ENCODE results near the gene TSPAN10. TPM values are rescaled to one million over a fixed set of nuclear protein-coding genes. Genes with fewer than 3 reads are reported as not detected.

Gene TSPAN10
- total RNA-seq, 2 experiments from 2014 or later = 0.38 to 0.43 TPM

GRCh38 chr17:81641825-81642489, 5.0 kb downstream of the TSPAN10 start:
- ChIA-PET CTCF (no interaction called here), POLR2A (no interaction called here)
- Mint-ChIP-seq H3K4me3 (no peak overlapping the region), H3K27me3 (peaks cover 3% of the 10 kb centered on the region), H3K36me3 (ENCODE audit: low read depth) (no peaks in the 10 kb centered on the region), H3K4me1 (peaks cover 4% of the 10 kb centered on the region), H3K9me3 (no peaks in the 10 kb centered on the region), H3K27ac (no peak overlapping the region)
- DNase-seq = no peak

GRCh38 chr17:81644496-81644895, 7.5 kb downstream of the TSPAN10 start:
- Mint-ChIP-seq H3K9me3 (no peaks in the 10 kb centered on the region), H3K27me3 (peaks cover 18% of the 10 kb centered on the region), H3K27ac (no peak overlapping the region), H3K36me3 (ENCODE audit: low read depth) (no peaks in the 10 kb centered on the region), H3K4me3 (no peak overlapping the region), H3K4me1 (no peaks in the 10 kb centered on the region)
- ChIA-PET CTCF (no interaction called here), POLR2A (no interaction called here)
- no peak for DNase-seq

- Mint-ChIP-seq H3K27ac (no peak overlapping the region), H3K4me3 (no peak overlapping the region), H3K4me1 (no peaks in the 10 kb centered on the region), H3K36me3 (ENCODE audit: low read depth) (no peaks in the 10 kb centered on the region), H3K9me3 (no peaks in the 10 kb centered on the region), H3K27me3 (peaks cover 18% of the 10 kb centered on the region)
- DNase-seq = no peak
- POLR2A ChIA-PET = no interaction called here
- CTCF ChIA-PET = no interaction called here
Measured at GRCh38 chr17:81644976-81645952, 8.3 kb downstream of the TSPAN10 start.

GRCh38 chr17:81646869-81647600, 10.0 kb downstream of the TSPAN10 start:
- ChIA-PET POLR2A (interaction anchor here (0.5 to 1.1 kb wide), 3 partner anchors 10 to 20 kb away, joined by 3 read pairs; partner anchors contain the start of genes CCDC137, OXLD1 and PDE6G), CTCF (no interaction called here)
- no peak for DNase-seq
- Mint-ChIP-seq H3K27ac (no peak overlapping the region), H3K27me3 (peaks cover 19% of the 10 kb centered on the region), H3K4me3 (no peak overlapping the region), H3K9me3 (no peaks in the 10 kb centered on the region), H3K4me1 (peaks cover 3% of the 10 kb centered on the region), H3K36me3 (ENCODE audit: low read depth) (no peaks in the 10 kb centered on the region)

- Mint-ChIP-seq H3K27ac (no peak overlapping the region), H3K4me1 (peaks cover 3% of the 10 kb centered on the region), H3K4me3 (no peak overlapping the region), H3K27me3 (peaks cover 19% of the 10 kb centered on the region), H3K36me3 (ENCODE audit: low read depth) (no peaks in the 10 kb centered on the region), H3K9me3 (no peaks in the 10 kb centered on the region)
- DNase-seq = no peak
- ChIA-PET POLR2A (interaction anchor here (0.5 to 1.1 kb wide), 2 partner anchors 17 to 19 kb away, joined by 3 read pairs; partner anchors contain the start of genes CCDC137 and OXLD1), CTCF (no interaction called here)
Measured at GRCh38 chr17:81647640-81648012, 10.6 kb downstream of the TSPAN10 start.

DNA sequence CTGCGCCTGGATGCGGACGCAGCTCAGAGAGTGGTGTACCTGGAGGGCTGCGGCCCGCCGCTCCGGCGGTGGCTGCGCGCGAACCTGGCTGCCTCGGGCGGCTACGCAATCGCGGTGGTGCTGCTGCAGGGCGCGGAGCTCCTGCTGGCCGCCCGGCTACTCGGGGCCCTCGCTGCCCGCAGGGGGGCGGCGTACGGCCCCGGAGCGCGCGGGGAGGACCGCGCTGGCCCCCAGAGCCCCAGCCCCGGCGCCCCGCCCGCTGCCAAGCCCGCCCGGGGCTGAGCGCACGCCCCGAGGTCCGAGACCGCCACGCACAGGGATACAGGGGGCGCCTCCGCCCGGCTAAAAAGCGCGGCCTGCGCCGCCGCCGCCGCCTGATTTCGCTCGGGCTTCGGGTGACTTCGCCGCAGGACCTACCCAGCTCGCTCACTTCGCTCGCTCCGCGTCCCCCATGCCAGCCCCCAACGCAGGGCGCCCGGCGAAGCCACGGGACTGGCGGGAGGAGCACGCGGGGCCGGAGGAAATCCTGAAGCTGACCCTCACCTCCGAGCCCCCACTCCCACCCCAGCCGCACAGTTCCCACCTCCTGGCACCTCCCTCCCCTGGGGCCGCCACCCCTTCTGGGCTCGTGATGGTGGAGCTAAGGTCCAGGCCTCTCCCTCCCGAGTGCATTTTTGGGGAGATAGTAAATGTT, 11.2 kb downstream of the TSPAN10 start:
- POLR2A ChIA-PET = interaction anchor here (0.5 to 1.1 kb wide), 2 partner anchors 17 to 18 kb away, joined by 3 read pairs; partner anchors contain the start of genes CCDC137 and OXLD1

GRCh38 chr17:81648707-81649085, 11.7 kb downstream of the TSPAN10 start:
- ChIA-PET POLR2A (no interaction called here), CTCF (no interaction called here)
- Mint-ChIP-seq H3K4me3 (no peak overlapping the region), H3K27ac (no peak overlapping the region), H3K4me1 (peaks cover 11% of the 10 kb centered on the region), H3K36me3 (ENCODE audit: low read depth) (no peaks in the 10 kb centered on the region), H3K27me3 (peaks cover 19% of the 10 kb centered on the region), H3K9me3 (no peaks in the 10 kb centered on the region)
- DNase-seq = no peak

More for the DNA sequence above, 11.2 kb downstream of the TSPAN10 start:
- Mint-ChIP-seq H3K4me1 (peaks cover 6% of the 10 kb centered on the region), H3K27ac (no peak overlapping the region), H3K36me3 (ENCODE audit: low read depth) (no peaks in the 10 kb centered on the region), H3K4me3 (no peak overlapping the region), H3K27me3 (peaks cover 19% of the 10 kb centered on the region), H3K9me3 (no peaks in the 10 kb centered on the region)
- DNase-seq = no peak
- CTCF ChIA-PET = no interaction called here

GRCh38 chr17:81650951-81651350, 14.0 kb downstream of the TSPAN10 start:
- Mint-ChIP-seq H3K4me3 (no peak overlapping the region), H3K9me3 (no peaks in the 10 kb centered on the region), H3K36me3 (ENCODE audit: low read depth) (no peaks in the 10 kb centered on the region), H3K27ac (no peak overlapping the region), H3K27me3 (peaks cover 19% of the 10 kb centered on the region), H3K4me1 (peaks cover 19% of the 10 kb centered on the region)
- POLR2A ChIA-PET = no interaction called here
- DNase-seq = no peak
- CTCF ChIA-PET = no interaction called here

DNA sequence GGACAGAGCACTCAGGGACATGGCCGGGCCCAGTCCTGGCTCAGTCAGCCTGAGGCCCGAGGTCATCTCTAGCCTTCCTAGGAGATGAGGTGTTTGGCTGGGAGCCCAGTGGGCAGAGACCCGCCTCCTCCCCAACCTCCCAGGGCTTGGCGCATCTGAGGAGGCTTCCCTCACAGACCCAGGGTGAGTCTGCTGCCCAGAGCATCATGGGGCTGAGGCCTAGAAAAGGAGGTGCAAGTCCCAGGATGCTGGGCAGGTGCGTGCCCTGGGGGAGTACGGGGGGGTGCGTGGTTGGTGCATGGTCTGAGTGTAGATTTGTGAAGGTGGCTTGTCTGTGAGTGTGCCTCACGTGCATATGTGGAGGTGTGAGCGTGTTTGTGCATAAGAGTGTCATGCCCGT, 14.7 kb downstream of the TSPAN10 start:
- no peaks in the 10 kb centered on the region for H3K9me3 Mint-ChIP-seq
- H3K36me3 Mint-ChIP-seq (ENCODE audit: low read depth) = no peaks in the 10 kb centered on the region
- POLR2A ChIA-PET = no interaction called here
- no peak overlapping the region for H3K27ac Mint-ChIP-seq
- CTCF ChIA-PET = interaction anchor here (0.9 kb wide), 1 partner anchor 14 kb away, joined by 3 read pairs; no protein-coding TSS in a partner anchor
- H3K4me3 Mint-ChIP-seq = no peak overlapping the region
- H3K27me3 Mint-ChIP-seq = peaks cover 18% of the 10 kb centered on the region
- H3K4me1 Mint-ChIP-seq = peaks cover 20% of the 10 kb centered on the region
- no peak for DNase-seq

GRCh38 chr17:81652906-81653771, 16.1 kb downstream of the TSPAN10 start:
- POLR2A ChIA-PET = interaction anchor here (1.5 to 2.3 kb wide), 3 partner anchors 10 to 14 kb away, joined by 5 to 8 read pairs (median 6); no protein-coding TSS in a partner anchor
- peak; percentile 27 for DNase-seq
- CTCF ChIA-PET = interaction anchor here (0.7 kb wide), 1 partner anchor 93 kb away, joined by 3 read pairs; no protein-coding TSS in a partner anchor

DNA sequence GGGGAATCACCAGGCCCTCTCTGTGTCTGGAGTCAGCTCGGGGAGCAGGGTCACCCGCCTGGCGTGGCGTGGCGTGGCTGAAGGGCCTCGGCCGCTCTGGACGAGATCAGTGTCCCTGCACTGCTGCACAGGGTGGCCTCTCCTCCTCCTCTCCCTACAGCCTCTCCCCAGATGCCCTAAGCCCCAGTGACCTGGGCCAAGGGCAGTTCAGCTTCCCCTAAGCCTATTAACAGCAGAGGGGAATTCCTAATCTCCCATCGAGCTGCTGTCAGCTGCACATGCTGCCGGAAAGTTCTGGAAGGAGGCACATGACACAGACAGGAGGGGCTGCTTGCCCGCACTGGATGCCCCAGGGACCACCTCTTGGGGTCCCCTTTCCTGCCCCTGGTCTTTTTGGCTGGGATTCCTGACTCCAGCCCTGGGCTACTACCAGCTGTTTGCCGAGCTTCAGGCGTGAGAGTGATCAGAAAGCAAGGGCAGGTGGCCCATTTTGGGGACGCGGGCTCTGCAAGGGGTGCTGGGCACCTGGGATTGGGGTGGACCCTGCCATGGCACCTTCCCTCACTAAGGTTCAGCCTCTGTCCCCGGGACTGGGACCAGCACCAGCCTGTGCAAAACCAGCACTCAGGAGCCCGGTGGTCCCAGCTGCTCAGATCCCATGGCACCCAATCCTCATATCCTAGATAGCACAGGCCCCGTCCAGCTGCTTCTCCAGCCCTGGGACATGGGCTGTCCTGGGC, 18.6 kb downstream of the TSPAN10 start:
- no peak for DNase-seq
- POLR2A ChIA-PET = interaction anchor here (2.8 kb wide), 1 partner anchor 10 kb away, joined by 22 read pairs; the partner anchor contains the start of genes CCDC137 and OXLD1
- H3K4me3 Mint-ChIP-seq = no peak overlapping the region

More at GRCh38 chr17:81652906-81653771, 16.1 kb downstream of the TSPAN10 start:
- H3K27me3 Mint-ChIP-seq = peaks cover 8% of the 10 kb centered on the region
- no peaks in the 10 kb centered on the region for H3K9me3 Mint-ChIP-seq
- peak overlapping the region; percentile 31 for H3K27ac Mint-ChIP-seq
- H3K36me3 Mint-ChIP-seq (ENCODE audit: low read depth) = no peaks in the 10 kb centered on the region
- H3K4me3 Mint-ChIP-seq = peak overlapping the region; percentile 60
- peaks cover 28% of the 10 kb centered on the region for H3K4me1 Mint-ChIP-seq

More for the DNA sequence above, 18.6 kb downstream of the TSPAN10 start:
- Mint-ChIP-seq H3K4me1 (peaks cover 28% of the 10 kb centered on the region), H3K27me3 (peaks cover 1% of the 10 kb centered on the region), H3K9me3 (no peaks in the 10 kb centered on the region), H3K27ac (no peak overlapping the region), H3K36me3 (ENCODE audit: low read depth) (no peaks in the 10 kb centered on the region)
- CTCF ChIA-PET = interaction anchor here (1.1 kb wide), 1 partner anchor 8 kb away, joined by 3 read pairs; no protein-coding TSS in a partner anchor

Measured in activated CD4-positive, alpha-beta memory T cell treated with anti-CD3 and anti-CD28 coated beads, Interleukin-2, amount 10 ng/mL, durations not matched to agents 7 days and 5 days (primary cell).